Hepatocyte (in vitro differentiated cells): ENCODE data around the gene PMS1.

Experiments used
- EZH2 ChIP-seq: fragments of 200-600 bp; sonication (generic); IDR thresholded peaks from 2 replicates; pipeline ENCODE4 v1.6.1; 2016; ENCODE audit warnings: antibody characterized with exemption, mild to moderate bottlenecking, borderline replicate concordance
- EZH2phosphoT487 ChIP-seq: fragments of 200-600 bp; sonication (generic); IDR thresholded peaks from one replicate; pipeline ENCODE4 v1.6.1; 2018; ENCODE audit warnings: antibody characterized with exemption, mild to moderate bottlenecking, low read depth, moderate library complexity; ENCODE audit not compliant: unreplicated experiment, severe bottlenecking
- TF ChIP-seq, protein P1 (sequence below): fragments of 200-600 bp; sonication (generic); IDR thresholded peaks from 2 replicates; pipeline ENCODE4 v1.5.1; 2016; ENCODE audit warnings: antibody characterized with exemption, mild to moderate bottlenecking; ENCODE audit not compliant: poor library complexity

DNA sequence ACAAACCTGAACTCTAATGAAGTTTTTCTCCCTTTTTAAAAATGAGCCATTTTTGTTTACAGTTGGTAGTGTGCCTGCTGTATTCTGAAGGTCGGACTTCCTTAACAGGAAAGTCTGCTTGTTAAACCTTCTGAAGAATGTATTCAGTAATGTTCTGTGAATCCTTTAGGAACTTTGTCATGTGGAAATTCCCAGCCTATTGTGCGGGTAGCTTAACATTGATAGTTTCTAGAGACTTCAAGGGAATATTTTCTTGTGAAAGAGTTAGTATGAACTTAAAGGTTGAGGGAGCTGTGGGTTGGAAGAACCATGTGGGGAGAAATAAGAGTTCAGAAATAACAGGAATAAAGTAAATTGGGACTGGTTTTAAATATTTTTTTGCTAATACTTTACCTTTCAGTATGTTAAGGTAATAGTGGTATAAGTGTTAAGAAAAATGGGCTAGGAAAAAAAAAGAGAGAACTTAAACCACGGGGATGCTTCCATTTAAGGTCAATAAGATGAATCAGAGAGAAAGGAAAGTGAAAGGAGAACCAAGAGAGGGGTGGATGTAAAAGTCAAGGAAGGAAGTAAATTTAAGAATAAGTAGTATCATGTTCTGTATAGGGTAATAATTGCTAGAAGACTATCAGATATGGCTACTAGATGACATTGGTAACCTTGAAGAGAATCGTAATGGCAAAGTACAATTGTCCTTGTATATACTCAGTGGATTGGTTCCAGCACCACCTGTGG lies 90.5 kb downstream of the PMS1 start:
- TF ChIP-seq, protein P1, sequence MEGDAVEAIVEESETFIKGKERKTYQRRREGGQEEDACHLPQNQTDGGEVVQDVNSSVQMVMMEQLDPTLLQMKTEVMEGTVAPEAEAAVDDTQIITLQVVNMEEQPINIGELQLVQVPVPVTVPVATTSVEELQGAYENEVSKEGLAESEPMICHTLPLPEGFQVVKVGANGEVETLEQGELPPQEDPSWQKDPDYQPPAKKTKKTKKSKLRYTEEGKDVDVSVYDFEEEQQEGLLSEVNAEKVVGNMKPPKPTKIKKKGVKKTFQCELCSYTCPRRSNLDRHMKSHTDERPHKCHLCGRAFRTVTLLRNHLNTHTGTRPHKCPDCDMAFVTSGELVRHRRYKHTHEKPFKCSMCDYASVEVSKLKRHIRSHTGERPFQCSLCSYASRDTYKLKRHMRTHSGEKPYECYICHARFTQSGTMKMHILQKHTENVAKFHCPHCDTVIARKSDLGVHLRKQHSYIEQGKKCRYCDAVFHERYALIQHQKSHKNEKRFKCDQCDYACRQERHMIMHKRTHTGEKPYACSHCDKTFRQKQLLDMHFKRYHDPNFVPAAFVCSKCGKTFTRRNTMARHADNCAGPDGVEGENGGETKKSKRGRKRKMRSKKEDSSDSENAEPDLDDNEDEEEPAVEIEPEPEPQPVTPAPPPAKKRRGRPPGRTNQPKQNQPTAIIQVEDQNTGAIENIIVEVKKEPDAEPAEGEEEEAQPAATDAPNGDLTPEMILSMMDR = no peak
- TF ChIP-seq EZH2 = no peak
- no peak for TF ChIP-seq EZH2phosphoT487
